GM12875 (cell line): Measurements from ENCODE around the gene ADAMTS18.

Source experiments
- H3K4me3 ChIP-seq: one replicate; pipeline ENCODE4 v1.5.1; 2011; ENCODE audit warnings: low read depth, low read length, control low read depth
- CTCF ChIP-seq: IDR thresholded peaks from 2 replicates; pipeline ENCODE4 v1.5.1; 2011; ENCODE audit warnings: low read depth, mild to moderate bottlenecking, control low read depth, inconsistent platforms, low read length, moderate library complexity, borderline replicate concordance; ENCODE audit not compliant: insufficient read depth

Gene ADAMTS18

GRCh38 chr16:77396461-77396860 lies 38.4 kb downstream of the ADAMTS18 start:
- no peak overlapping the region for H3K4me3 ChIP-seq
- TF ChIP-seq CTCF, result no peak

GRCh38 chr16:77394699-77395098 lies 40.1 kb downstream of the ADAMTS18 start:
- TF ChIP-seq CTCF, result no peak

GRCh38 chr16:77393955-77394354 lies 40.9 kb downstream of the ADAMTS18 start:
- no peak for TF ChIP-seq CTCF
- H3K4me3 ChIP-seq, result no peak overlapping the region

More at GRCh38 chr16:77394699-77395098, 40.1 kb downstream of the ADAMTS18 start:
- H3K4me3 ChIP-seq, result no peak overlapping the region

- TF ChIP-seq CTCF, result no peak
- H3K4me3 ChIP-seq, result no peak overlapping the region
Measured at GRCh38 chr16:77387815-77388209, 47.0 kb downstream of the ADAMTS18 start.

- TF ChIP-seq CTCF, result no peak
- no peak overlapping the region for H3K4me3 ChIP-seq
Measured at GRCh38 chr16:77386831-77387814, 47.7 kb downstream of the ADAMTS18 start.

- TF ChIP-seq CTCF, result no peak
- no peak overlapping the region for H3K4me3 ChIP-seq
Measured at GRCh38 chr16:77385481-77385880, 49.4 kb downstream of the ADAMTS18 start.
